Liver (tissue), 3 donors: ENCODE results near the gene TNN.

ENCODE experiments used
- ATF3 ChIP-seq: IDR thresholded peaks from 2 replicates; pipeline ENCODE4 v1.6.1; 2016; ENCODE audit warnings: antibody characterized with exemption
- CTCF ChIP-seq: fragments of 150-350 bp; IDR thresholded peaks from 2 replicates; pipeline ENCODE4 v1.5.1; 2017; ENCODE audit warnings: improper control_type of control experiment, low read depth, low read length; ENCODE audit not compliant: missing input control
- FOXA1 ChIP-seq: IDR thresholded peaks from 2 replicates; pipeline ENCODE4 v1.6.1; 2016; ENCODE audit warnings: antibody characterized with exemption
- GABPA ChIP-seq, 2 donors: IDR thresholded peaks in 1 of 2; conservative IDR thresholded peaks in 1 of 2; 2 replicates each; pipeline ENCODE4 v1.6.1; 2016; ENCODE audit warnings: antibody characterized with exemption in 2 of 2, mild to moderate bottlenecking in 1 of 2, moderate library complexity in 1 of 2
- HNF4A ChIP-seq, 2 donors: conservative IDR thresholded peaks; 2 replicates each; pipeline ENCODE4 v1.6.1; 2016; ENCODE audit warnings: antibody characterized with exemption in 2 of 2, mild to moderate bottlenecking in 2 of 2
- JUND ChIP-seq, 2 donors: IDR thresholded peaks; 2 replicates each; pipeline ENCODE4 v1.6.1; 2016; ENCODE audit warnings: antibody characterized with exemption in 2 of 2
- MAX ChIP-seq: IDR thresholded peaks from 2 replicates; pipeline ENCODE4 v1.6.1; 2016; ENCODE audit warnings: antibody characterized with exemption
- RAD21 ChIP-seq, 2 donors: IDR thresholded peaks; 2 replicates each; pipeline ENCODE4 v1.6.1; 2016; ENCODE audit warnings: antibody characterized with exemption in 2 of 2, mild to moderate bottlenecking in 2 of 2
- REST ChIP-seq: IDR thresholded peaks from 2 replicates; pipeline ENCODE4 v1.6.1; 2016; ENCODE audit warnings: antibody characterized with exemption, mild to moderate bottlenecking
- SP1 ChIP-seq: IDR thresholded peaks from 2 replicates; pipeline ENCODE4 v1.6.1; 2018; ENCODE audit warnings: antibody characterized with exemption, mild to moderate bottlenecking
- TAF1 ChIP-seq: conservative IDR thresholded peaks from 2 replicates; pipeline ENCODE4 v1.6.1; 2016; ENCODE audit warnings: antibody characterized with exemption, mild to moderate bottlenecking
- YY1 ChIP-seq: IDR thresholded peaks from 2 replicates; pipeline ENCODE4 v1.6.1; 2016; ENCODE audit warnings: antibody characterized with exemption, mild to moderate bottlenecking
- ZBTB33 ChIP-seq: IDR thresholded peaks from 2 replicates; pipeline ENCODE4 v1.6.1; 2016; ENCODE audit warnings: antibody characterized with exemption
- donor health status: healthy.
- donor health status: healthy.

GRCh38 chr1:175168782-175169181 lies 101.1 kb downstream of the TNN start:
- TF ChIP-seq CTCF (no peak), REST (no peak), RAD21 (IDR thresholded peaks at IDR 0.05) (no peak), SP1 (no peak), GABPA (IDR thresholded peaks at IDR 0.05 in 1 of 2, conservative IDR thresholded peaks at IDR 0.05 in 1 of 2) (no peak), TAF1 (no peak), ZBTB33 (no peak), JUND (IDR thresholded peaks at IDR 0.05) (no peak), YY1 (no peak), FOXA1 (no peak), HNF4A (conservative IDR thresholded peaks at IDR 0.05) (no peak), MAX (no peak), ATF3 (no peak)
